NCI-H1930 (cell line): ENCODE data around the gene LRRC75B.
"Not testable (repeated sequence)": the region's sequence is repeated elsewhere in the genome, so short reads cannot be mapped to it uniquely, and the experiment has no call there.

ENCODE experiments used
- DNase-seq, 2 experiments: peaks; one replicate each; lab custom pipeline; 2025; lab: John Stamatoyannopoulos, UW

Gene LRRC75B

DNA sequence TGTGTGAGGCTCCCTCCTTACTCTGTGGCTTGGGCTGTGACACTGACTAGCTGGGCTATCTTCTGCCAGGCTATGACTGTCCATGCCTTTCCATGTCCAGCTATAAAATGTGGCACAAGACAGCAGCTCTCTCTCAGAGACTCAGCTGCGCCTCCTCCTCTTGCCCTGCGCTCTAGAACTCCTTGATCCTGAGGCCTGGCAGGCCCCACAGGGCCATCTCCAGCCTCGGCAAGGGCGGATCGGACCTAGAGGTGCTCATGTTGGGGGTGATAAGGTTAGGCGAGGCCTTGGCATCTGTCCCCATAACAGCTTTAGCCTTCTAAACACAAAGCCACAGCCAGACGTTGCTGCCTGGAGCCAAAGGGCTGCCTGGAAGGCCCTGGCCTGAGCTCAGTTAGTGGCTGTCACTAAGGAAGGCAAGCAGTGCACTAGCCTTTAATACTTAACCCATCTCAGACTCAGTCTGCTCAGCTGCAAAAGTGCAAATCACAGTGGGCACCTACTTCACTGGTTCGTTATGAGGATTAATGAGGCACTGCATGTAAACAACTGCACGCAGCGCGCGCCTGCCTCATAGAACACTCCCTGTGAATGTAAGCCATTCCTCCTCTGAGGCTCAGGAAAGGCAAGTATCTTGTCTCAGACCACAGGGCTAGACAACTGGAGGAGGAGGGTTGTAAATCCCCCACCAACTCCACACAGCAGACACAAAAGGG lies 39.1 kb downstream of the LRRC75B start:
- no peak for DNase-seq

GRCh38 chr22:24552503-24553286 lies 40.2 kb downstream of the LRRC75B start:
- not testable (repeated sequence) for DNase-seq

- DNase-seq: no peak
Observed at GRCh38 chr22:24550902-24551435, 41.9 kb downstream of the LRRC75B start.

DNA sequence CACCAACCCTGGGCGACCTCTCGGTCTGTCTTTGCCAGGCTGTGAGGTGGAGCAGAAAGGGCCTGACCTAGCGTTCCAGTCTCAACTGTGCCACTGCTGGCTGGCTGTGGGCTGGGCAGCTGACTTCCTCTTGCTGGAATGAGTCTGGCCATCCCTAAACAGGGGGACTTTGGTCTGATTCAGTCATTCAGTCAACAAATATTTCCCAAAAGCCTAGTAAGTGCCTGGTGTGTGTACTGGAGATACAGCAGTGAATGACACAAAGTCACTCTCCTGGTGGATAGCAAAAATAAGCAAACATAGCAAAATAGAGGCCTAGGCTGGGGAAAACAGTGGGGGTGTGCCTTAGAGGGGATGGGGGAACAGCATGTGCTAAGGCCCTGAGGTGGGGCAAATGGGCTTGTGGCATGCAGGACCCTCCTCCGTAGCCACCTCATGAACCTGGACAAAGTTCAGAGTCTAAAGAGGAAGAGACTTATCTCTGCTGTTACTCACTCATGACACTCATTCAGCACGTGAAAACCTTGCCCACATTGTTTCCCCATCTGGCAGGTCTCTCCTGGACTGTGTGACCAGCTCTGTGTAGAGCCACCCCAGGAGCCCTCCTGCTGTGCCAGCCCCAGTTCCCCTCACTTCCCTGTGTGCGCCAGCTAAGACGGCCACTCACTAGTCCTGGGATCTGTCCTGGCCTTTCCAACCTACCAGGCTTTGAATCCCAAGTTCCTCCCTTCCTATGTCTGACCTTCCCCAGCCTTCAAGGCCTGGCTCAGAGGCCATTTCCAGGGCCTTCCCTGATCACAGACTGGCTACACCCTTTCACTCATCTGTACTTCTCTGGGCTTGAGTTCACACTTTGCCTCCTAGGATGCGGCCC lies 42.6 kb downstream of the LRRC75B start:
- no peak for DNase-seq

GRCh38 chr22:24548812-24549211 lies 44.1 kb downstream of the LRRC75B start:
- DNase-seq: no peak

- DNase-seq: no peak
Observed at GRCh38 chr22:24543679-24544243, 49.1 kb downstream of the LRRC75B start.

GRCh38 chr22:24543185-24543601 lies 49.7 kb downstream of the LRRC75B start:
- DNase-seq: no peak

- DNase-seq: no peak
Observed at GRCh38 chr22:24542641-24543040, 50.2 kb downstream of the LRRC75B start.

GRCh38 chr22:24541681-24542515 lies 51.0 kb downstream of the LRRC75B start:
- no peak for DNase-seq

DNA sequence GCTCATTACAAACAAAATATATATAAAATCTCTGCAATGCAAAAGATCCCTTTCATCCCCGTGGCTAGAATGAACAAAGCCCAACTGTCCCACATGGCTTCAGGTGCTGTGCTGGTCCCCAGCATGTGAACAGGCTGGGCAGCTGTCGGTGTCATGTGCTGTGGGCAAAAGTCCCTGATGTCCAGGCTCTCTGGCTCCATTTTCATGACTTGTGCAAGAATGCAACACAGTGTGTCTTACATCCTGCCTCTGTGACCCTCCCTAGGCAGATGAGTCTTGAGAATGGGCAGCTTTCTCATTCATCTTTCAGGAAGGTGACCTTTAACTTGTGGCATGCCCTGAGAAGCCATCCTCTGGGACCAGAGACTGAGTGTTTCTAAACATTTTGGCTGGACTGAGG lies 52.4 kb downstream of the LRRC75B start:
- DNase-seq: no peak

GRCh38 chr22:24536089-24536488 lies 56.8 kb downstream of the LRRC75B start:
- DNase-seq: no peak
